Measurements from ENCODE around the gene DRC7. TPM values are rescaled to one million over a fixed set of nuclear protein-coding genes. Genes with fewer than 3 reads are reported as not detected.

DRC7 gene
- total RNA-seq, 1 donor from 2014 or later, result 0.41 TPM

GRCh38 chr16:57676553-57677085, 18.0 kb upstream of the DRC7 start:
- Histone ChIP-seq H3K9me3 (ENCODE audit: low read depth) (no peaks in the 10 kb centered on the region), H4K20me1 (ENCODE audit: low read depth) (no peaks in the 10 kb centered on the region), H3K36me3 (no peaks in the 10 kb centered on the region), H3K9ac (no peak overlapping the region), H3K27ac (no peak overlapping the region), H3K4me1 (peaks cover 19% of the 10 kb centered on the region), H3F3A (ENCODE audit: low read depth) (peaks cover 10% of the 10 kb centered on the region), H3K79me2 (ENCODE audit: low read depth) (no peaks in the 10 kb centered on the region), H2AFZ (replicated peaks) (peak overlapping the region; percentile 17), H3K27me3 (no peaks in the 10 kb centered on the region), H3K4me2 (no peak overlapping the region), H3K4me3 (no peak overlapping the region)
- TF ChIP-seq EZH2phosphoT487 (IDR thresholded peaks at IDR 0.05) (no peak), EZH2 (IDR thresholded peaks at IDR 0.05) (no peak)
- TF ChIP-seq, protein P1, sequence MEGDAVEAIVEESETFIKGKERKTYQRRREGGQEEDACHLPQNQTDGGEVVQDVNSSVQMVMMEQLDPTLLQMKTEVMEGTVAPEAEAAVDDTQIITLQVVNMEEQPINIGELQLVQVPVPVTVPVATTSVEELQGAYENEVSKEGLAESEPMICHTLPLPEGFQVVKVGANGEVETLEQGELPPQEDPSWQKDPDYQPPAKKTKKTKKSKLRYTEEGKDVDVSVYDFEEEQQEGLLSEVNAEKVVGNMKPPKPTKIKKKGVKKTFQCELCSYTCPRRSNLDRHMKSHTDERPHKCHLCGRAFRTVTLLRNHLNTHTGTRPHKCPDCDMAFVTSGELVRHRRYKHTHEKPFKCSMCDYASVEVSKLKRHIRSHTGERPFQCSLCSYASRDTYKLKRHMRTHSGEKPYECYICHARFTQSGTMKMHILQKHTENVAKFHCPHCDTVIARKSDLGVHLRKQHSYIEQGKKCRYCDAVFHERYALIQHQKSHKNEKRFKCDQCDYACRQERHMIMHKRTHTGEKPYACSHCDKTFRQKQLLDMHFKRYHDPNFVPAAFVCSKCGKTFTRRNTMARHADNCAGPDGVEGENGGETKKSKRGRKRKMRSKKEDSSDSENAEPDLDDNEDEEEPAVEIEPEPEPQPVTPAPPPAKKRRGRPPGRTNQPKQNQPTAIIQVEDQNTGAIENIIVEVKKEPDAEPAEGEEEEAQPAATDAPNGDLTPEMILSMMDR (IDR thresholded peaks at IDR 0.05), result no peak
- no peak for DNase-seq (ENCODE audit: low spot score)
- H3K4me3 Mint-ChIP-seq, result no peak overlapping the region
- H3K27me3 Mint-ChIP-seq (ENCODE audit: insufficient read depth, low read depth), result peaks cover 3% of the 10 kb centered on the region
- peaks cover 31% of the 10 kb centered on the region for H3K4me1 Mint-ChIP-seq
- H3K27ac Mint-ChIP-seq, result peak overlapping the region; percentile 94
- H3K9me3 Mint-ChIP-seq, result no peaks in the 10 kb centered on the region
- H3K36me3 Mint-ChIP-seq, result no peaks in the 10 kb centered on the region

DNA sequence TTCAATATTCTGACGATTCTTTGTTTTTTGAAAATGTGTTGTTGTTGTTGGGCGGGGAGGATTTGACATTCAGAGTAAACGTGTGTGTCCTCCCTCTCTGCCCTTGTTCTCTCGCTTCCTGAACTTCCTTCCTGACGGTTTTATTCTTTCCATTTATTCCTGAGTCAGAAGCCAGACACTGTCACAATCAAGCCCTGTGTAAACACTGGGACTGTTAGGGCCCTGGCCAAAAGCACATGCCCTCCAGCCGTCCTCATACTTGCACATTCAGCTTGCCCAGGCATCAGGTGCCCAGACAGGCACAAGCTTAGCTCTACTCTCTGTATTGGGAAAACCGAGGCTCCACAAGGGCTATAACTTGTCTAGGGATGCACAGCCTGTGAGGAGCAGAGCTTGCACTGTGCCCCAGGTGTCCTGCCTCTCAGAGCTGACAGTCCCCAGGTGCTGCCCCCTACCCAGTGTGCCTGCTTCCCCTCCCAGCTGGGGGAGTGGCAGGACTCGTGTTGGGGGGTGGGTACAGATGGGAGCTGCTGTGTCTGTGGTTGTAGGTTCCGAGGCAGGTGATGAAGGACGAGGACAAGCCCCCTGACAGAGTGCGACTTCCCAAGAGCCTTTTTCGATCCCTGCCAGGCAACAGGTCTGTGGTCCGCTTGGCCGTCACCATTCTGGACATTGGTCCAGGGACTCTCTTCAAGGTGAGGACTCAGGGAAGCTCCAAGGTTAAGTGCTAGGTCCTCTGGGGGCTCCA, 16.8 kb upstream of the DRC7 start:
- Histone ChIP-seq H3K27ac (no peak overlapping the region), H4K20me1 (ENCODE audit: low read depth) (no peaks in the 10 kb centered on the region), H3K4me2 (no peak overlapping the region), H3K9me3 (ENCODE audit: low read depth) (no peaks in the 10 kb centered on the region), H3K36me3 (no peaks in the 10 kb centered on the region), H3K4me3 (no peak overlapping the region), H3K4me1 (peaks cover 19% of the 10 kb centered on the region), H3K27me3 (no peaks in the 10 kb centered on the region), H3K79me2 (ENCODE audit: low read depth) (no peaks in the 10 kb centered on the region), H3F3A (ENCODE audit: low read depth) (peaks cover 10% of the 10 kb centered on the region), H3K9ac (no peak overlapping the region), H2AFZ (replicated peaks) (no peak overlapping the region)
- Mint-ChIP-seq H3K4me3 (no peak overlapping the region), H3K27ac (no peak overlapping the region), H3K4me1 (peaks cover 31% of the 10 kb centered on the region), H3K36me3 (no peaks in the 10 kb centered on the region), H3K9me3 (no peaks in the 10 kb centered on the region), H3K27me3 (ENCODE audit: insufficient read depth, low read depth) (peaks cover 3% of the 10 kb centered on the region)
- no peak for DNase-seq (ENCODE audit: low spot score)
- TF ChIP-seq EZH2 (IDR thresholded peaks at IDR 0.05), result no peak
- TF ChIP-seq, protein P1 (IDR thresholded peaks at IDR 0.05), result no peak
- TF ChIP-seq EZH2phosphoT487 (IDR thresholded peaks at IDR 0.05), result no peak

- TF ChIP-seq EZH2phosphoT487 (IDR thresholded peaks at IDR 0.05), result no peak
- TF ChIP-seq, protein P1 (IDR thresholded peaks at IDR 0.05), result no peak
- no peak for TF ChIP-seq EZH2 (IDR thresholded peaks at IDR 0.05)
- Histone ChIP-seq H4K20me1 (ENCODE audit: low read depth) (no peaks in the 10 kb centered on the region), H3K4me1 (peaks cover 19% of the 10 kb centered on the region), H3K27me3 (no peaks in the 10 kb centered on the region), H3K27ac (no peak overlapping the region), H3K9me3 (ENCODE audit: low read depth) (no peaks in the 10 kb centered on the region), H2AFZ (replicated peaks) (no peak overlapping the region), H3K4me2 (no peak overlapping the region), H3F3A (ENCODE audit: low read depth) (peaks cover 10% of the 10 kb centered on the region), H3K79me2 (ENCODE audit: low read depth) (no peaks in the 10 kb centered on the region), H3K36me3 (no peaks in the 10 kb centered on the region), H3K9ac (no peak overlapping the region), H3K4me3 (no peak overlapping the region)
- Mint-ChIP-seq H3K36me3 (no peaks in the 10 kb centered on the region), H3K27me3 (ENCODE audit: insufficient read depth, low read depth) (peaks cover 2% of the 10 kb centered on the region), H3K4me1 (peaks cover 30% of the 10 kb centered on the region), H3K4me3 (no peak overlapping the region), H3K27ac (peak overlapping the region; percentile 66), H3K9me3 (no peaks in the 10 kb centered on the region)
- DNase-seq (ENCODE audit: low spot score), result no peak
Measured at GRCh38 chr16:57679016-57679415, 15.6 kb upstream of the DRC7 start.

Data from neural progenitor cell (in vitro differentiated cells).